BJ (cell line): ENCODE data around the gene CD59. TPM values are rescaled to one million over a fixed set of nuclear protein-coding genes. Genes with fewer than 3 reads are reported as not detected.

Source experiments
- CTCF ChIA-PET: fragments of 350-600 bp; formaldehyde crosslinking; extraction: SDS; loops from one replicate; lab custom pipeline; 2021; ENCODE audit warnings: antibody characterized with exemption, inconsistent platforms; lab: Yijun Ruan, JAX
- POLR2A ChIA-PET: fragments of 300-600 bp; sonication (Branson Sonifier 250); formaldehyde crosslinking; extraction: SDS; loops from one replicate; lab custom pipeline; 2021; ENCODE audit warnings: antibody characterized with exemption; lab: Charles Lee
- DNase-seq: peaks from one replicate; pipeline ENCODE4 v3.0.0-alpha.2; 2011; ENCODE audit warnings: low read depth
- H3K27me3 ChIP-seq: 2 replicates; pipeline ENCODE4 v1.6.0; 2011; ENCODE audit warnings: low read length; ENCODE audit not compliant: control insufficient read depth, insufficient read depth
- H3K36me3 ChIP-seq: 2 replicates; pipeline ENCODE4 v1.5.1; 2011; ENCODE audit warnings: low read length; ENCODE audit not compliant: control insufficient read depth, insufficient read depth
- H3K4me3 ChIP-seq: 2 replicates; pipeline ENCODE4 v1.5.1; 2011; ENCODE audit warnings: low read depth, mild to moderate bottlenecking, control low read depth, low read length
- CTCF ChIP-seq: IDR thresholded peaks from 2 replicates; pipeline ENCODE4 v1.5.1; 2011; ENCODE audit warnings: low read depth, mild to moderate bottlenecking, control low read depth, inconsistent platforms, low read length, moderate library complexity; ENCODE audit not compliant: insufficient read depth
- polyA plus RNA-seq: library from polyadenylated mRNA; depleted of rRNA; stranded (reverse); fragments of >200 nt; gene quantifications from 2 replicates; pipeline ENCODE4 v1.2.3, GENCODE V29; 2011

Gene CD59
- polyA plus RNA-seq, 1 experiment, result 1,025 TPM

- Histone ChIP-seq H3K36me3 (no peaks in the 10 kb centered on the region), H3K4me3 (no peak overlapping the region), H3K27me3 (no peaks in the 10 kb centered on the region)
- POLR2A ChIA-PET, result no interaction called here
- CTCF ChIA-PET, result interaction anchor here (1.0 kb wide), 1 partner anchor 46 kb away, joined by 3 read pairs; no protein-coding TSS in a partner anchor
- no peak for TF ChIP-seq CTCF
- no peak for DNase-seq
Observed at GRCh38 chr11:33696411-33696810, 39.8 kb downstream of the CD59 start.

GRCh38 chr11:33695051-33695566 is 41.1 kb downstream of the CD59 start:
- Histone ChIP-seq H3K27me3 (no peaks in the 10 kb centered on the region), H3K36me3 (no peaks in the 10 kb centered on the region), H3K4me3 (no peak overlapping the region)
- ChIA-PET CTCF (interaction anchor here (2.4 kb wide), 1 partner anchor 47 kb away, joined by 10 read pairs; no protein-coding TSS in a partner anchor), POLR2A (no interaction called here)
- no peak for TF ChIP-seq CTCF
- no peak for DNase-seq

GRCh38 chr11:33694346-33695050 is 41.7 kb downstream of the CD59 start:
- POLR2A ChIA-PET, result no interaction called here
- no peak for DNase-seq
- Histone ChIP-seq H3K36me3 (no peaks in the 10 kb centered on the region), H3K27me3 (no peaks in the 10 kb centered on the region), H3K4me3 (no peak overlapping the region)
- TF ChIP-seq CTCF, result no peak
- CTCF ChIA-PET, result interaction anchor here (2.4 kb wide), 1 partner anchor 48 kb away, joined by 10 read pairs; no protein-coding TSS in a partner anchor

GRCh38 chr11:33692541-33692940 is 43.7 kb downstream of the CD59 start:
- Histone ChIP-seq H3K36me3 (no peaks in the 10 kb centered on the region), H3K27me3 (no peaks in the 10 kb centered on the region), H3K4me3 (no peak overlapping the region)
- DNase-seq, result no peak
- POLR2A ChIA-PET, result no interaction called here
- CTCF ChIA-PET, result interaction anchor here (0.8 to 1.6 kb wide), 6 partner anchors 23 to 339 kb away, joined by 3 to 7 read pairs (median 4); no protein-coding TSS in a partner anchor
- no peak for TF ChIP-seq CTCF

GRCh38 chr11:33692013-33692504 is 44.2 kb downstream of the CD59 start:
- CTCF ChIA-PET, result interaction anchor here (0.9 to 2.0 kb wide), 7 partner anchors 24 to 531 kb away, joined by 3 to 11 read pairs (median 4); partner anchors contain the start of gene CSTF3
- POLR2A ChIA-PET, result no interaction called here
- peak; percentile 91 for DNase-seq
- H3K4me3 ChIP-seq, result peak overlapping the region; percentile 23; the same call in 1 of the 2 replicates
- TF ChIP-seq CTCF, result no peak
- H3K36me3 ChIP-seq, result no peaks in the 10 kb centered on the region
- no peaks in the 10 kb centered on the region for H3K27me3 ChIP-seq
